SH-SY5Y (cell line): Measurements from ENCODE around the gene LIPH.

Experiments used
- GATA2 ChIP-seq: IDR thresholded peaks from 2 replicates; pipeline ENCODE4 v1.6.1; 2011; ENCODE audit warnings: mild to moderate bottlenecking, low read depth, low read length
- GATA3 ChIP-seq: IDR thresholded peaks from 2 replicates; pipeline ENCODE4 v1.6.1; 2011; ENCODE audit warnings: low read depth, mild to moderate bottlenecking, low read length, moderate library complexity

LIPH gene

GRCh38 chr3:185552358-185552877, at the start of gene LIPH:
Gene LIPH, minus strand, starts transcription at chr3:185552588. Its CDS starts 117 bp downstream, at chr3:185552471.
- TF ChIP-seq GATA3 (no peak), GATA2 (no peak)

- TF ChIP-seq GATA3 = no peak
- TF ChIP-seq GATA2 = no peak
These were observed 43.1 kb upstream of the LIPH start for GRCh38 chr3:185595526-185595925.

DNA sequence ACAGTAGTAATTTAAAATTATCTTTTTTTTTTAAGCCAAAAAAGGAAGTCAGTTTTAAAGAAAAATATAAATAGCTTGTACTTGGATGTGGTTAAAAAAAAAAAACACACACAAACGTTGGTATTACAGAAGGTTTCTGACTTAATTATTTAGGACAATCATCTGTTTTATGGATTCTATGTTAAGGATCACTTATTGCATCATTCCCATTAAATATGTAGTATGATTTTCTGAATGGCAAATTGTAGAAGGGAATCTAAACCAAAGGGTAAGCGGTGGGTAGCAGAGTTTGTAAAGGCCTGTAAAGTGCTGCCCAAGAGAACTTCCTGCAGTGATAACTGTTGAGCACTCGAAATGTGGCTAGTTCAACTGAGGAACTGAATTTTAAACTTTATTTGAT, 41.7 kb upstream of the LIPH start:
- TF ChIP-seq GATA3 (no peak), GATA2 (no peak)

DNA sequence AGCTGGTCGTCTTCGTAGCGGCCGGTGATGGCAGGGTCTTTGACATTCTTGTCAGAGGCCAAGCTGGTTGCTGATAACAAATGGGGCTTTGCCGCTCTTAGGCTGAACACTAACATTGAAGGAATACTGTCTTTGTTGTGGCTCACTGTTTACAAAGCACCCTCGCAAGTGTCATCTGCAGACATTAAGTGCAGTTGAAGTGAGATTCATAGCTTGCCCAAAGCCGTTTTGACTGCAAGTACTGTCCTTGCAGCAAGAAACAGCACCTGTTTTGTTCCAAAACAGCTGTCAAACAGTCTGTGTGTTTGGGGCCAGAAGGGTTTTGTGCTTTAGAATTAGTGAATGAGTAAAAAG, 34.3 kb upstream of the LIPH start:
- TF ChIP-seq GATA3 = no peak
- no peak for TF ChIP-seq GATA2

DNA sequence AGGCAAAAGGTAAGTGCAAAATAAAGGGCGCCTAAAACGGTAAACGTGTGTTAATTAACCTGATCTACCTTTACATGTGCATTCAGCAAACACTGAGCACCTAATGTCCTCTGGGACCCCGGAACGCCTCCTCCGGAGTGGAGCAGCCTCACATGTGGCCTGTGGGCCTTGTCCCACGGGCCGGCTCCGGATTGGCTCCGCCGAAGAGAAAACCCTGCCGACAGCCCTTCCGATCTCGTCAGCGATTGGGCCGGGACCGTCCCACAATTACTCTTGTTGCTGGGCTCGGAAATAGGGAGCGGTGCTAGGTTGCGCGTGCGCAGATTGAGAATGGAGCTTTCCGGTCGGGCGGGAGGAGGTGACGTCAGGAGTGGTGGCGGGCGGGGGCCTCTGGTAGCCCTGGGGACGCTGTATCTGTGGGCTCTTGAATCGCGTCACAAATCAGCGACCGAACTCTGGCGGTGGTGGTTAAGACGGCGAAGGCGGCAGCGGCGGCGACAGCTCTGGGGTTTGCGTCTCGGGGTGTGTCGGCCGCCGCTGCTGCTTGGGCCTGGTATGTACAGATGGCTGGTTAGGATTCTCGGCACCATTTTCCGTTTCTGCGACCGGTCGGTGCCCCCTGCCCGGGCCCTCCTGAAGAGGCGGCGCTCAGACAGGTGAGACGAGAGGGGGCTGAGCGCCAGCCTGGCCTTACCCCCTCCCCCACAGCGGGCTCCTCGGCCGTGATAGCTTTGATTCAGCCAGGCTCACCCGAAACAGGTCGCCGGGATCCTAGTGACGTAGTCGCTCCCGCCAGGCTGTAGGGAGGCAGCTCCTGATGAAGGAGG, 33.7 kb upstream of the LIPH start, which contains the start of gene SENP2:
SENP2 (plus strand) TSS at position 437 of the 827 bp plus-strand sequence; CDS start at position 556, 119 bp downstream.
- TF ChIP-seq GATA2 (peak; percentile 43; the same call in 1 of the 2 replicates), GATA3 (no peak)

DNA sequence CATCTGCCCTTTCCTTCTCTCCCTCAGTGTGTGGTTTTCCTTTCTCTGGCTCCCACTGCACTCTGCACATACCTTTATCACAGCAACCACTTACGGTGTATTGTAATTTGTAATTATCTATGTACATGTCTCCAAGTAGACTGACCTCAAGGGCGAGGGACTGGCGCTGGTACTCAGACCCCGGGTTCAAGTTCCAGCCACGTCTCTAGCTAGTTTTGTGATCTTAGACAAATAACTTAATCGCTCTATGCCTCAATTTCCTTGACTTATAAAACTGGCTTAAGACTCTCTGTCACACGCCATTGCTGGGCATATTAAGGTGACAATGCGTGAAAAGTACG, 33.1 kb upstream of the LIPH start:
- no peak for TF ChIP-seq GATA2
- TF ChIP-seq GATA3 = no peak

DNA sequence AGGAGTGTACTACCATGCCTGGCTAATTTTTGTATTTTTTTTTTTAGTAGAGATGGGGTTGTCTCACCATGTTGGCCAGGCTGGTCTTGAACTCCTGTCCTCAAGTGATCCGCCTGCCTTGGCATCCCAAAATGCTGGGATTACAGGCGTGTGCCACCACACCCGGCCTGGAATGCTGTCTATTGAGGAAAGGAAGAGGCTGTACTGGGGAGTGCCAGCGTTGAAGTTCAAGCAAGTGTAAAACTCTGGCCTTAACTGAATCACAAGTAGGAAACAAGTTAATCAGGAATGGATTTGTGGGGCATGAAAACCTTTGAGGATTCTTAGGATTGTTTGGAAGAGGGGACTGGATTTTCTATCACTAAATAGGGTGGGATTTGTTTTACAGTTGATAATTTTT, 32.3 kb upstream of the LIPH start:
- TF ChIP-seq GATA2 (no peak), GATA3 (no peak)

DNA sequence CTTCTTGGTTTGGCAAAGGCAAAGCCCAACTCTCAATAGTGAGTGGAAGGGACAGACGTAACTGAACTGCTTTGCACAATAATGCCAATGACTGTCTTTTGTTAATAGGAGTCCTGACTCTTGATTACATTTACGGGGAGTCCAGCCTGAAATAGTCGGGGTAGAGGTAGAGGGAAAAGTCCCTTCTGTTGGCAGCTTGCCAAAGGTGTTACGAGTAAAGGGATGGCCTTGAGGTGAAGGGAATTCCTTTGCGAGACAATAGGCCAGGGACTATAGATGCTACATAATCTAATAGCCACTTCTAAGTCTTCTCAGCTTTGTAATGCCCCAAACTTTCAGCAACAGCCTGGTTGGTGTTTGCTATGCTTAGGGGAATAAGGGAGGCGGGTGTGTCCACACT, 31.5 kb upstream of the LIPH start:
- no peak for TF ChIP-seq GATA3
- TF ChIP-seq GATA2 = no peak

- no peak for TF ChIP-seq GATA3
- no peak for TF ChIP-seq GATA2
These were observed 30.5 kb upstream of the LIPH start for GRCh38 chr3:185582871-185583270.

GRCh38 chr3:185582236-185582635, 29.8 kb upstream of the LIPH start:
- TF ChIP-seq GATA3 (no peak), GATA2 (no peak)

GRCh38 chr3:185572183-185572582, 19.8 kb upstream of the LIPH start:
- TF ChIP-seq GATA2 (no peak), GATA3 (no peak)

GRCh38 chr3:185561958-185562357, 9.6 kb upstream of the LIPH start:
- TF ChIP-seq GATA2 (no peak), GATA3 (no peak)

- no peak for TF ChIP-seq GATA2
These were observed 9.1 kb upstream of the LIPH start for GRCh38 chr3:185561374-185561943.

GRCh38 chr3:185560676-185561075, 8.3 kb upstream of the LIPH start:
- TF ChIP-seq GATA2 = no peak
- TF ChIP-seq GATA3 = no peak

- no peak for TF ChIP-seq GATA2
- TF ChIP-seq GATA3 = no peak
These were observed 7.3 kb upstream of the LIPH start for GRCh38 chr3:185559706-185560090.
